Upper lobe of left lung (tissue), 6 donors: ENCODE measurements around the gene AADAT. TPM values are rescaled to one million over a fixed set of nuclear protein-coding genes. Genes with fewer than 3 reads are reported as not detected.

Experiments
- ATAC-seq, 2 donors: fragments of 200-7000 bp; cut with Tn5 transposase; one replicate each; pipeline ENCODE4 v1.9.1; 2022; ENCODE audit warnings: mild to moderate bottlenecking in 2 of 2, moderate library complexity in 2 of 2; ENCODE audit not compliant: low FRiP score in 2 of 2
- DNase-seq, 2 donors: peaks; one replicate each; pipeline ENCODE4 v3.0.0-alpha.2; 2019 to 2020
- H3K27ac ChIP-seq, 4 donors: fragments of 200-600 bp; sonication (generic); one replicate each; pipeline ENCODE4 v1.5.1; 2016 to 2019
- H3K27me3 ChIP-seq, 4 donors: fragments of 200-600 bp; sonication (generic); one replicate each; pipeline ENCODE4 v1.5.1; 2017 to 2019
- H3K36me3 ChIP-seq, 4 donors: fragments of 200-600 bp; sonication (generic); one replicate each; pipeline ENCODE4 v1.5.1; 2016 to 2019
- H3K4me1 ChIP-seq, 4 donors: fragments of 200-600 bp; sonication (generic); one replicate each; pipeline ENCODE4 v1.5.1; 2018 to 2019
- H3K4me3 ChIP-seq, 4 donors: fragments of 200-600 bp; sonication (generic); one replicate each; pipeline ENCODE4 v1.5.1; 2017 to 2019; ENCODE audit warnings: mild to moderate bottlenecking in 2 of 4, moderate library complexity in 1 of 4
- H3K9me3 ChIP-seq, 4 donors: fragments of 200-600 bp; sonication (generic); one replicate each; pipeline ENCODE4 v1.5.1; 2018 to 2019
- EP300 ChIP-seq, 4 donors: sonication (generic); formaldehyde crosslinking; IDR thresholded peaks; one replicate each; pipeline ENCODE4 v1.5.1; 2017; ENCODE audit warnings: antibody characterized with exemption in 4 of 4, control low read depth in 2 of 4
- POLR2A ChIP-seq, 4 donors: fragments of 450-650 bp; IDR thresholded peaks; one replicate each; pipeline ENCODE4 v1.5.1; 2016 to 2017; ENCODE audit warnings: antibody characterized with exemption in 4 of 4, mild to moderate bottlenecking in 2 of 4
- POLR2AphosphoS5 ChIP-seq, 2 donors: sonication (generic); formaldehyde crosslinking; IDR thresholded peaks; one replicate each; pipeline ENCODE4 v1.5.1; 2017; ENCODE audit warnings: antibody characterized with exemption in 2 of 2
- WGBS, 2 donors: methylation state at CpG; one replicate each; pipeline ENCODE4 v1.1.5; 2017 to 2018; 5-methylcytosine and 5-hydroxymethylcytosine counted together
- total RNA-seq, 6 donors: library from RNA; depleted of rRNA in 4 of 6; stranded (reverse); fragments of >200 nt in 4 of 6; gene quantifications; one replicate each; pipeline versions ENCODE4 v1.1.0 to v1.2.1, GENCODE V29; 2016 to 2021
- TF ChIP-seq, protein P1 (sequence below), 6 experiments: fragments of 450-650 bp in 4 of 6; fragments of 200-600 bp in 2 of 6; sonication (generic) in 2 of 6; IDR thresholded peaks; one replicate each; pipeline ENCODE4 v1.5.1; 2016 to 2019; ENCODE audit warnings: antibody characterized with exemption in 6 of 6
- donor health status: DM: no; HTN: no; CAD: no; lungs with moderate emphysema.
- donor health status: DM: no; HTN: yes; CAD: no; lungs with severe emphysema.

The AADAT gene
- total RNA-seq, 6 donors from 2014 or later, result 4.8 to 16.8 (median 7.4) TPM

- DNase-seq (no peak), ATAC-seq (no peak)
- H3K27ac ChIP-seq, result no peak overlapping the region
- H3K4me3 ChIP-seq, result peak overlapping the region in 3 of 4 donors; percentile 64 to 71 (median 68)
- peaks cover 0 to 4% (median 0%) of the 10 kb centered on the region in 4 donors for H3K36me3 ChIP-seq
- H3K27me3 ChIP-seq, result no peaks in the 10 kb centered on the region
- TF ChIP-seq, protein P1, sequence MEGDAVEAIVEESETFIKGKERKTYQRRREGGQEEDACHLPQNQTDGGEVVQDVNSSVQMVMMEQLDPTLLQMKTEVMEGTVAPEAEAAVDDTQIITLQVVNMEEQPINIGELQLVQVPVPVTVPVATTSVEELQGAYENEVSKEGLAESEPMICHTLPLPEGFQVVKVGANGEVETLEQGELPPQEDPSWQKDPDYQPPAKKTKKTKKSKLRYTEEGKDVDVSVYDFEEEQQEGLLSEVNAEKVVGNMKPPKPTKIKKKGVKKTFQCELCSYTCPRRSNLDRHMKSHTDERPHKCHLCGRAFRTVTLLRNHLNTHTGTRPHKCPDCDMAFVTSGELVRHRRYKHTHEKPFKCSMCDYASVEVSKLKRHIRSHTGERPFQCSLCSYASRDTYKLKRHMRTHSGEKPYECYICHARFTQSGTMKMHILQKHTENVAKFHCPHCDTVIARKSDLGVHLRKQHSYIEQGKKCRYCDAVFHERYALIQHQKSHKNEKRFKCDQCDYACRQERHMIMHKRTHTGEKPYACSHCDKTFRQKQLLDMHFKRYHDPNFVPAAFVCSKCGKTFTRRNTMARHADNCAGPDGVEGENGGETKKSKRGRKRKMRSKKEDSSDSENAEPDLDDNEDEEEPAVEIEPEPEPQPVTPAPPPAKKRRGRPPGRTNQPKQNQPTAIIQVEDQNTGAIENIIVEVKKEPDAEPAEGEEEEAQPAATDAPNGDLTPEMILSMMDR (IDR thresholded peaks at IDR 0.05), result no peak
- TF ChIP-seq EP300 (IDR thresholded peaks at IDR 0.05), result no peak
- TF ChIP-seq POLR2AphosphoS5 (IDR thresholded peaks at IDR 0.05), result no peak
- no peak for TF ChIP-seq POLR2A (IDR thresholded peaks at IDR 0.05)
- H3K9me3 ChIP-seq, result no peaks in the 10 kb centered on the region
- WGBS, 2 donors, result 70 to 80% methylated on average over 2 of the region's 2 CpGs
- peaks cover 5 to 20% (median 8%) of the 10 kb centered on the region in 4 donors for H3K4me1 ChIP-seq
Observed at GRCh38 chr4:170088716-170089115, 1.0 kb downstream of the AADAT start.

DNA sequence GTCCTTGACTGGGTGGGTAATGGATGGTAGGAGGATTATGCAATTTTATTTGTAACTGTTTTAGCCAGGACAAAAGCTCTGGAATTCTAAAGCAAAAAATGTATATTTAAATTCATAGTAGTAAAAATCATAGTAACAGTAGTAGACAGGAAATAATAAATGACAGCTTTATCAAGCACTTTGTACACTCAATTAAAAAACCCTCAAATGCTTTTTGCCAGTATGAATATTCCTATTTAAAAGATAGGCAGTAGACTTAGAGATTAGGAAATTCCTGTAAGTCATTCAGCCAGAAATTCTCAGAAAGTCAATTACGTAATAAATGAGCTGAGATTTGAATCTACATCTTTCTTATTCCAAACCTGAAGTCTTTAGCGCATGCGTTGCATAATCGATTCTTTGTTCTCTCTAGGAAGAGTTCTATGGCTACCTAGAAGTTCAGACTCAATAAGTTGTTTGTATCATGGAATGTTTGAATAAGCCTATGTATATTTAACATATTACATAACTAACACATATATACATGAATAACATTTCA is 2.5 kb downstream of the AADAT start:
- TF ChIP-seq, protein P1 (IDR thresholded peaks at IDR 0.05), result no peak
- TF ChIP-seq EP300 (IDR thresholded peaks at IDR 0.05) (no peak), POLR2A (IDR thresholded peaks at IDR 0.05) (no peak), POLR2AphosphoS5 (IDR thresholded peaks at IDR 0.05) (no peak)
- WGBS, 2 donors, result 42 to 45% methylated on average over 4 of the region's 4 CpGs
- H3K36me3 ChIP-seq, result peaks cover 0 to 4% (median 0%) of the 10 kb centered on the region in 4 donors
- no peaks in the 10 kb centered on the region for H3K9me3 ChIP-seq
- ATAC-seq, result no peak
- H3K27me3 ChIP-seq, result no peaks in the 10 kb centered on the region
- no peak for DNase-seq
- no peak overlapping the region for H3K27ac ChIP-seq
- no peak overlapping the region for H3K4me3 ChIP-seq
- peaks cover 5 to 20% (median 8%) of the 10 kb centered on the region in 4 donors for H3K4me1 ChIP-seq

GRCh38 chr4:170083541-170083940 is 6.2 kb downstream of the AADAT start:
- Histone ChIP-seq H3K4me1 (no peaks in the 10 kb centered on the region), H3K9me3 (no peaks in the 10 kb centered on the region), H3K4me3 (no peak overlapping the region), H3K27me3 (no peaks in the 10 kb centered on the region), H3K27ac (no peak overlapping the region), H3K36me3 (peaks cover 0 to 11% (median 0%) of the 10 kb centered on the region in 4 donors)
- ATAC-seq (no peak), DNase-seq (no peak)
- 50 to 66% methylated on average over 2 of the region's 2 CpGs for WGBS, 2 donors
- TF ChIP-seq POLR2A (IDR thresholded peaks at IDR 0.05) (no peak), POLR2AphosphoS5 (IDR thresholded peaks at IDR 0.05) (no peak), EP300 (IDR thresholded peaks at IDR 0.05) (no peak)
- TF ChIP-seq, protein P1 (IDR thresholded peaks at IDR 0.05), result no peak

- no peak for ATAC-seq
- WGBS, 2 donors, result 72 to 93% methylated on average over 2 to 3 of the region's 3 CpGs
- H3K4me3 ChIP-seq, result no peak overlapping the region
Observed at GRCh38 chr4:170080496-170080895, 9.3 kb downstream of the AADAT start.

More at GRCh38 chr4:170080496-170080895, 9.3 kb downstream of the AADAT start:
- H3K9me3 ChIP-seq, result no peaks in the 10 kb centered on the region
- no peak overlapping the region for H3K27ac ChIP-seq
- no peaks in the 10 kb centered on the region for H3K27me3 ChIP-seq
- no peak for DNase-seq
- H3K36me3 ChIP-seq, result peaks cover 0 to 10% (median 0%) of the 10 kb centered on the region in 4 donors
- H3K4me1 ChIP-seq, result no peaks in the 10 kb centered on the region
- TF ChIP-seq, protein P1 (IDR thresholded peaks at IDR 0.05), result no peak
- no peak for TF ChIP-seq EP300 (IDR thresholded peaks at IDR 0.05)
- TF ChIP-seq POLR2AphosphoS5 (IDR thresholded peaks at IDR 0.05), result no peak
- no peak for TF ChIP-seq POLR2A (IDR thresholded peaks at IDR 0.05)
